OCI-LY1 (cell line): Measurements from ENCODE around the gene LPAR1.

Source experiments
- EZH2 ChIP-seq: fragments of 200-600 bp; sonication (generic), shearing (Covaris generic); IDR thresholded peaks from 2 replicates; pipeline ENCODE4 v1.8.0; 2017; ENCODE audit warnings: borderline replicate concordance, mixed run types, mild to moderate bottlenecking, antibody characterized with exemption, low read length, moderate library complexity, mixed read lengths
- TF ChIP-seq, protein P1 (sequence below): fragments of 200-600 bp; sonication (generic), shearing (Covaris generic); IDR thresholded peaks from 2 replicates; pipeline ENCODE4 v1.5.1; 2017; ENCODE audit warnings: mild to moderate bottlenecking, antibody characterized with exemption, low read length, moderate library complexity, mixed read lengths

DNA sequence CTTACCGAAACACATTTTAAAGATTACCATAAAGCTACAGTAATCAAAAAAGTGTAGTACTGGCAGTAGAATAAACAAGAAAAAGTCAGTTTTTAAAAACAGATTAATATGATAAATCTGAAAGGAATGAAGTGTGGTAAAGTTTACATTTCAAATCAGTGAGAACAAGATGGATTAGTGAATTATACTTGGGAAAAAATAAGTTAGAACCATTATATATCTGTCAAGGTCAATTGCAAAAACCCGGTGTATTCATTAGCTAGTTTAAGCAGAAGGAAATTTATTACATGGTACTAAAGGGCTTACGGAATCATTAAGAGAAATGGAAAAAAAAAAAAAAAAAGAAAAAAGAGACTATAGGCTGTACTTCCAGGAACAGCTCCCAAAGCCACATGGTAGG lies 205.3 kb downstream of the LPAR1 start:
- TF ChIP-seq, protein P1, sequence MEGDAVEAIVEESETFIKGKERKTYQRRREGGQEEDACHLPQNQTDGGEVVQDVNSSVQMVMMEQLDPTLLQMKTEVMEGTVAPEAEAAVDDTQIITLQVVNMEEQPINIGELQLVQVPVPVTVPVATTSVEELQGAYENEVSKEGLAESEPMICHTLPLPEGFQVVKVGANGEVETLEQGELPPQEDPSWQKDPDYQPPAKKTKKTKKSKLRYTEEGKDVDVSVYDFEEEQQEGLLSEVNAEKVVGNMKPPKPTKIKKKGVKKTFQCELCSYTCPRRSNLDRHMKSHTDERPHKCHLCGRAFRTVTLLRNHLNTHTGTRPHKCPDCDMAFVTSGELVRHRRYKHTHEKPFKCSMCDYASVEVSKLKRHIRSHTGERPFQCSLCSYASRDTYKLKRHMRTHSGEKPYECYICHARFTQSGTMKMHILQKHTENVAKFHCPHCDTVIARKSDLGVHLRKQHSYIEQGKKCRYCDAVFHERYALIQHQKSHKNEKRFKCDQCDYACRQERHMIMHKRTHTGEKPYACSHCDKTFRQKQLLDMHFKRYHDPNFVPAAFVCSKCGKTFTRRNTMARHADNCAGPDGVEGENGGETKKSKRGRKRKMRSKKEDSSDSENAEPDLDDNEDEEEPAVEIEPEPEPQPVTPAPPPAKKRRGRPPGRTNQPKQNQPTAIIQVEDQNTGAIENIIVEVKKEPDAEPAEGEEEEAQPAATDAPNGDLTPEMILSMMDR: no peak
- no peak for TF ChIP-seq EZH2
